GM12878 (cell line): ENCODE data around the gene ANKDD1A. TPM values are rescaled to one million over a fixed set of nuclear protein-coding genes. Genes with fewer than 3 reads are reported as not detected.

Experiments used
- ATAC-seq: fragments of 200-7000 bp; cut with Tn5 transposase; 3 replicates; pipeline ENCODE4 v1.9.1; 2020; ENCODE audit warnings: mild to moderate bottlenecking, moderate library complexity
- BruUV-seq: library from RNA; stranded (reverse); fragments of 400-500 nt; replicated peaks from 2 replicates; lab custom pipeline; 2021; lab: Mats Ljungman, UMichigan
- CTCF ChIA-PET: fragments of 300-600 bp; sonication (Branson Sonifier 250); formaldehyde crosslinking; extraction: SDS; loops from one replicate; lab custom pipeline; 2021; ENCODE audit warnings: inconsistent platforms; lab: Yijun Ruan, JAX
- POLR2A ChIA-PET: fragments of 350-600 bp; formaldehyde crosslinking; extraction: SDS; loops from one replicate; lab custom pipeline; 2021; ENCODE audit warnings: inconsistent platforms; lab: Charles Lee
- RAD21 ChIA-PET: fragments of 300-600 bp; sonication (Branson Sonifier 250); formaldehyde crosslinking; loops from one replicate; lab custom pipeline; 2023; ENCODE audit warnings: antibody characterized with exemption; ENCODE audit not compliant: unreplicated experiment; lab: Charles Lee
- SMC1A ChIA-PET: fragments of 300-600 bp; sonication (Branson Sonifier 250); formaldehyde crosslinking; loops from one replicate; lab custom pipeline; 2023; ENCODE audit not compliant: unreplicated experiment, uncharacterized antibody; lab: Charles Lee
- DNase-seq: peaks from one replicate; pipeline ENCODE4 v3.0.0-alpha.2; 2011; ENCODE audit warnings: low read depth, low spot score
- FAIRE-seq: peaks from 3 replicates; lab custom pipeline; 2011; peaks lifted over from hg19 to GRCh38; lab: Jason Lieb, UNC
- H2AFZ ChIP-seq: 2 replicates; pipeline ENCODE4 v1.6.0; 2011; ENCODE audit warnings: low read depth, low read length, control low read depth; ENCODE audit not compliant: control insufficient read depth
- H3K27ac ChIP-seq: 2 replicates; pipeline ENCODE4 v1.5.1; 2011; ENCODE audit warnings: control low read depth; ENCODE audit not compliant: control insufficient read depth, insufficient read depth
- H3K27me3 ChIP-seq, 2 experiments: replicated peaks in 1 of 2; 2 replicates each; pipeline versions ENCODE4 v1.6.0 to v1.6.1; 2011; ENCODE audit warnings: low read length in 1 of 2; ENCODE audit not compliant: control insufficient read depth in 2 of 2, insufficient read depth in 2 of 2
- H3K36me3 ChIP-seq, 2 experiments: 2 replicates each; pipeline ENCODE4 v1.5.1; 2011; ENCODE audit warnings: low read length in 1 of 2; ENCODE audit not compliant: control insufficient read depth in 2 of 2, insufficient read depth in 2 of 2
- H3K4me1 ChIP-seq: 2 replicates; pipeline ENCODE4 v1.6.1; 2011; ENCODE audit warnings: mild to moderate bottlenecking, low read length, moderate library complexity, mixed read lengths; ENCODE audit not compliant: control insufficient read depth, insufficient read depth
- H3K4me2 ChIP-seq: 2 replicates; pipeline ENCODE4 v1.6.0; 2011; ENCODE audit warnings: control low read depth; ENCODE audit not compliant: control insufficient read depth, insufficient read depth
- H3K4me3 ChIP-seq: fragments of 200-600 bp; sonication (generic); 2 replicates; pipeline ENCODE4 v1.5.1; 2016
- H3K79me2 ChIP-seq: 2 replicates; pipeline ENCODE4 v1.6.0; 2011; ENCODE audit warnings: low read length; ENCODE audit not compliant: control insufficient read depth, insufficient read depth
- H3K9ac ChIP-seq: 2 replicates; pipeline ENCODE4 v1.8.0; 2011; ENCODE audit warnings: low read length, control low read depth, mixed read lengths; ENCODE audit not compliant: control insufficient read depth, insufficient read depth
- H3K9me3 ChIP-seq: replicated peaks from 3 replicates; pipeline ENCODE4 v1.5.1; 2011; ENCODE audit warnings: mild to moderate bottlenecking, low read length; ENCODE audit not compliant: control insufficient read depth, insufficient read depth
- H4K20me1 ChIP-seq: 2 replicates; pipeline ENCODE4 v1.6.0; 2011; ENCODE audit not compliant: control insufficient read depth, insufficient read depth
- BRCA1 ChIP-seq: IDR thresholded peaks from 2 replicates; pipeline ENCODE4 v1.6.1; 2011; ENCODE audit warnings: low read depth, low read length, improper control_type of control experiment
- HDGF ChIP-seq: fragments of 450-650 bp; IDR thresholded peaks from 2 replicates; pipeline ENCODE4 v1.6.1; 2016; ENCODE audit warnings: antibody characterized with exemption
- IKZF1 ChIP-seq: fragments of 450-650 bp; conservative IDR thresholded peaks from 2 replicates; pipeline ENCODE4 v1.6.1; 2017; ENCODE audit warnings: antibody characterized with exemption, mild to moderate bottlenecking
- IKZF2 ChIP-seq, 2 experiments: fragments of 450-650 bp; IDR thresholded peaks; 2 replicates each; pipeline ENCODE4 v1.6.1; 2017; ENCODE audit warnings: mild to moderate bottlenecking in 2 of 2, moderate library complexity in 2 of 2
- IRF4 ChIP-seq: IDR thresholded peaks from 2 replicates; pipeline ENCODE4 v1.6.1; 2011; ENCODE audit warnings: low read depth, low read length
- KLF5 ChIP-seq: fragments of 450-650 bp; IDR thresholded peaks from 2 replicates; pipeline ENCODE4 v1.6.1; 2014; ENCODE audit warnings: mild to moderate bottlenecking; ENCODE audit not compliant: partially characterized antibody
- MXI1 ChIP-seq: fragments of 150-350 bp; IDR thresholded peaks from 2 replicates; pipeline ENCODE4 v1.6.1; 2011; ENCODE audit warnings: low read depth, mild to moderate bottlenecking, inconsistent platforms, low read length, improper control_type of control experiment
- NRF1 ChIP-seq: conservative IDR thresholded peaks from 2 replicates; pipeline ENCODE4 v1.6.1; 2011; ENCODE audit warnings: mild to moderate bottlenecking, low read depth, low read length, improper control_type of control experiment
- POU2F2 ChIP-seq: IDR thresholded peaks from 3 replicates; pipeline ENCODE4 v1.6.1; 2011; ENCODE audit warnings: low read depth, mild to moderate bottlenecking, low read length, borderline replicate concordance
- SIX5 ChIP-seq: IDR thresholded peaks from 2 replicates; pipeline ENCODE4 v1.6.1; 2011; ENCODE audit warnings: mild to moderate bottlenecking, low read depth, low read length, moderate library complexity; ENCODE audit not compliant: severe bottlenecking
- SMC3 ChIP-seq: IDR thresholded peaks from 2 replicates; pipeline ENCODE4 v1.6.1; 2011; ENCODE audit warnings: low read length, improper control_type of control experiment, borderline replicate concordance
- SP1 ChIP-seq: IDR thresholded peaks from one replicate; pipeline ENCODE4 v1.6.1; 2011; ENCODE audit warnings: low read depth, low read length
- ZNF274 ChIP-seq: IDR thresholded peaks from one replicate; pipeline ENCODE4 v1.8.0; 2011; ENCODE audit not compliant: insufficient read length, insufficient read depth
- WGBS: methylation state at CpG from one replicate; pipeline ENCODE4 v1.1.6; 2016; ENCODE audit warnings: low lambda C conversion rate; ENCODE audit not compliant: insufficient replicate concordance, insufficient coverage; ENCODE audit errors: missing lambda C conversion rate; 5-methylcytosine and 5-hydroxymethylcytosine counted together
- in situ Hi-C: fragments of 300-500 bp; cut with MboI; formaldehyde crosslinking; loops from 9 replicates; pipeline ENCODE4 v1.14.3; 2018; ENCODE audit warnings: mixed read lengths
- intact Hi-C: fragments of 100-400 bp; cut with micrococcal nuclease; formaldehyde crosslinking; loops from one replicate; pipeline ENCODE4 v1.14.2; 2022; ENCODE audit not compliant: unreplicated experiment
- polyA plus RNA-seq, 11 experiments: library from polyadenylated mRNA; depleted of rRNA in 4 of 11; unstranded in 6 of 11; stranded (reverse) in 5 of 11; fragments of >200 nt; fragmentation: Nextera tagmentation in 4 of 11; fragmentation: Illumina TruSeq in 1 of 11; extraction: Ambion mirVana in 4 of 11; extraction: Trizol in 1 of 11; gene quantifications; 1 replicate in 1 of 11; 2 replicates in 10 of 11; pipeline versions ENCODE4 v1.2.1 to v1.2.3, GENCODE V29; 2011 to 2016; ENCODE audit warnings: inconsistent platforms in 2 of 11, missing spikeins in 2 of 11, low read depth in 1 of 11
- total RNA-seq, 4 experiments: library from RNA; depleted of rRNA in 3 of 4; stranded (reverse); fragments of >200 nt in 3 of 4; fragmentation: Illumina TruSeq in 1 of 4; extraction: Trizol in 1 of 4; gene quantifications; 2 replicates each; pipeline versions ENCODE4 v1.2.1 to v1.2.3, GENCODE V29; 2013 to 2021
- TF ChIP-seq, protein P1 (sequence below): IDR thresholded peaks from 2 replicates; pipeline ENCODE4 v1.6.1; 2012; ENCODE audit warnings: low read depth, low read length, improper control_type of control experiment
- TF ChIP-seq, protein P2 (sequence below): fragments of 450-650 bp; IDR thresholded peaks from 2 replicates; pipeline ENCODE4 v1.6.1; 2016; ENCODE audit warnings: mild to moderate bottlenecking
- TF ChIP-seq, protein P3 (sequence below): IDR thresholded peaks from 2 replicates; pipeline ENCODE4 v1.6.1; 2011; ENCODE audit warnings: mild to moderate bottlenecking, low read depth, low read length, moderate library complexity; ENCODE audit not compliant: insufficient replicate concordance

Gene ANKDD1A
- total and polyA plus RNA-seq, 10 of the 15 experiments (the other 5 are each of a cell fraction or from before 2014, with no cell fraction given), result 1.5 to 6.6 (median 4.1) TPM

DNA sequence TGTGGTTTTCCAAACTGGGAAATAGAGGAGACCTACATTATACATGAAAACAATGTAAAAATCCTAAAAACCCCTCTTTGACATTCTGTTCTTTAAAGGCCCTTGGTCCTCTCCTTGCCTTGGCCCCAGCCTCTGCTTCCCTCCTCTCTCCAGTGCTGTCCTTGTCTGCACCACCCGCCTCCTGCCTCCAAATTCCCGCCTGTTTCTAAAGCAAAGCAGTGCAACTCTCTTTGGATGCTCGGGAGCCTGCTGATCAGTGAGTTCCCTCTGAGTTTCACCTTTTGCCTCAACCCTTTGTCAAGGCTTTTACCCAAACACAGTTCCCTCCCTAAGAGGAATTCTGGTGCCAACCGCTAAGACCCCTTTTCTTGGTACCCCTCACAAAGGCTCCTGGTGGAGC, 8.0 kb downstream of the ANKDD1A start (continued):
- TF ChIP-seq IRF4 (no peak), IKZF2 (IDR thresholded peaks at IDR 0.05) (no peak), NRF1 (no peak)
- TF ChIP-seq, protein P1, sequence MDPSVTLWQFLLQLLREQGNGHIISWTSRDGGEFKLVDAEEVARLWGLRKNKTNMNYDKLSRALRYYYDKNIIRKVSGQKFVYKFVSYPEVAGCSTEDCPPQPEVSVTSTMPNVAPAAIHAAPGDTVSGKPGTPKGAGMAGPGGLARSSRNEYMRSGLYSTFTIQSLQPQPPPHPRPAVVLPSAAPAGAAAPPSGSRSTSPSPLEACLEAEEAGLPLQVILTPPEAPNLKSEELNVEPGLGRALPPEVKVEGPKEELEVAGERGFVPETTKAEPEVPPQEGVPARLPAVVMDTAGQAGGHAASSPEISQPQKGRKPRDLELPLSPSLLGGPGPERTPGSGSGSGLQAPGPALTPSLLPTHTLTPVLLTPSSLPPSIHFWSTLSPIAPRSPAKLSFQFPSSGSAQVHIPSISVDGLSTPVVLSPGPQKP, result no peak

DNA sequence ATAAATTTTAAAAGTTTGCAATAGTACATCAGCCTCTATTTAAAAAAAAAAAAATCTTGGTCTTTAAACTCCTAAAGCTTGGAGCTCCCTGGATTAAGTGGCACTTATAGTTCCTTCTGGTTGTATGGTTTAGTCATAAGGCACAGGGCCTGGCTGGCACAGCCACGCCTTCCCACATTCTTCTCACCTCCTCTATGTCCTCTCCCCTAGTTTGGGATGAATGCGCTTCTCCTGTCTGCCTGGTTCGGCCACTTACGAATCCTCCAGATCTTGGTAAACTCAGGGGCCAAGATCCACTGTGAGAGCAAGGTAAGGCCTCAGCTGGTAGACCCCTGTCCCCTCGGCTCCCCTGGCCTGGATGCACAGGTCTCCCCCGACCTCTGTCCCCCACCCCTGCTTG, 10.0 kb downstream of the ANKDD1A start:
- no peak overlapping the region for H3K4me3 ChIP-seq
- no peaks in the 10 kb centered on the region for H3K27me3 ChIP-seq
- RAD21 ChIA-PET, result no interaction called here
- no TSS peak for BruUV-seq
- POLR2A ChIA-PET, result interaction anchor here (0.6 kb wide), 1 partner anchor 192 kb away, joined by 3 read pairs; no protein-coding TSS in a partner anchor
- CTCF ChIA-PET, result interaction anchor here (2.3 kb wide), 1 partner anchor 15 kb away, joined by 9 read pairs; no protein-coding TSS in a partner anchor
- 74% methylated on average over 6 of the region's 6 CpGs for WGBS
- H3K79me2 ChIP-seq, result no peaks in the 10 kb centered on the region
- H3K9me3 ChIP-seq, result no peaks in the 10 kb centered on the region
- intact Hi-C loops (no loop called here), in situ Hi-C loops (no loop called here)
- H3K4me2 ChIP-seq, result no peak overlapping the region
- TF ChIP-seq, protein P2, sequence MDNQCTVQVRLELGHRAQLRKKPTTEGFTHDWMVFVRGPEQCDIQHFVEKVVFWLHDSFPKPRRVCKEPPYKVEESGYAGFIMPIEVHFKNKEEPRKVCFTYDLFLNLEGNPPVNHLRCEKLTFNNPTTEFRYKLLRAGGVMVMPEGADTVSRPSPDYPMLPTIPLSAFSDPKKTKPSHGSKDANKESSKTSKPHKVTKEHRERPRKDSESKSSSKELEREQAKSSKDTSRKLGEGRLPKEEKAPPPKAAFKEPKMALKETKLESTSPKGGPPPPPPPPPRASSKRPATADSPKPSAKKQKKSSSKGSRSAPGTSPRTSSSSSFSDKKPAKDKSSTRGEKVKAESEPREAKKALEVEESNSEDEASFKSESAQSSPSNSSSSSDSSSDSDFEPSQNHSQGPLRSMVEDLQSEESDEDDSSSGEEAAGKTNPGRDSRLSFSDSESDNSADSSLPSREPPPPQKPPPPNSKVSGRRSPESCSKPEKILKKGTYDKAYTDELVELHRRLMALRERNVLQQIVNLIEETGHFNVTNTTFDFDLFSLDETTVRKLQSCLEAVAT, result no peak
- TF ChIP-seq ZNF274 (no peak), KLF5 (no peak), SMC3 (no peak), HDGF (no peak), IKZF1 (no peak), POU2F2 (no peak), SP1 (no peak), MXI1 (no peak), BRCA1 (no peak), SIX5 (no peak)
- TF ChIP-seq, protein P3, sequence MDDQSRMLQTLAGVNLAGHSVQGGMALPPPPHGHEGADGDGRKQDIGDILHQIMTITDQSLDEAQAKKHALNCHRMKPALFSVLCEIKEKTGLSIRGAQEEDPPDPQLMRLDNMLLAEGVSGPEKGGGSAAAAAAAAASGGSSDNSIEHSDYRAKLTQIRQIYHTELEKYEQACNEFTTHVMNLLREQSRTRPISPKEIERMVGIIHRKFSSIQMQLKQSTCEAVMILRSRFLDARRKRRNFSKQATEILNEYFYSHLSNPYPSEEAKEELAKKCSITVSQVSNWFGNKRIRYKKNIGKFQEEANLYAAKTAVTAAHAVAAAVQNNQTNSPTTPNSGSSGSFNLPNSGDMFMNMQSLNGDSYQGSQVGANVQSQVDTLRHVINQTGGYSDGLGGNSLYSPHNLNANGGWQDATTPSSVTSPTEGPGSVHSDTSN, result no peak
- no peaks in the 10 kb centered on the region for H4K20me1 ChIP-seq
- H2AFZ ChIP-seq, result no peak overlapping the region
- peaks cover under 1% of the 10 kb centered on the region for H3K4me1 ChIP-seq
- no peak overlapping the region for H3K9ac ChIP-seq
- ATAC-seq, result no peak
- DNase-seq, result no peak
- FAIRE-seq, result no peak
- no peak overlapping the region for H3K27ac ChIP-seq
- H3K36me3 ChIP-seq, result no peaks in the 10 kb centered on the region
- SMC1A ChIA-PET, result interaction anchor here (1.1 to 1.7 kb wide), 2 partner anchors 10 to 235 kb away, joined by 3 to 4 read pairs; partner anchors contain the start of gene ANKDD1A
